HepG2 (cell line): ENCODE data around the gene HSD17B8. TPM values are rescaled to one million over a fixed set of nuclear protein-coding genes. Genes with fewer than 3 reads are reported as not detected.

ENCODE experiments used
- AGO2 ChIP-seq: fragments of 200-400 bp; formaldehyde crosslinking; optimal IDR thresholded peaks from 2 replicates; pipeline ENCODE3; 2017; ENCODE audit warnings: mild to moderate bottlenecking, low read depth, low read length, moderate library complexity
- AKAP8 ChIP-seq: sonication (generic); formaldehyde crosslinking; IDR thresholded peaks from 2 replicates; pipeline ENCODE4 v1.5.1; 2020; ENCODE audit warnings: mild to moderate bottlenecking, missing genetic modification reagents
- GATAD1 ChIP-seq: IDR thresholded peaks from 2 replicates; pipeline ENCODE4 v1.6.1; 2016; ENCODE audit warnings: missing genetic modification reagents, missing compliant biosample characterization
- PBX2 ChIP-seq: IDR thresholded peaks from 2 replicates; pipeline ENCODE4 v1.6.1; 2016; ENCODE audit warnings: control low read depth
- RBM22 ChIP-seq: fragments of 200-400 bp; formaldehyde crosslinking; optimal IDR thresholded peaks from 2 replicates; pipeline ENCODE3; 2017; ENCODE audit warnings: mild to moderate bottlenecking, low read length, moderate library complexity
- SSRP1 ChIP-seq: IDR thresholded peaks from 2 replicates; pipeline ENCODE4 v1.6.1; 2016; ENCODE audit warnings: control low read depth
- TEAD2 ChIP-seq: sonication (generic); formaldehyde crosslinking; IDR thresholded peaks from 2 replicates; pipeline ENCODE4 v1.9.0; 2021; ENCODE audit warnings: missing genetic modification reagents
- WIZ ChIP-seq: sonication (generic); formaldehyde crosslinking; IDR thresholded peaks from 2 replicates; pipeline ENCODE4 v1.5.1; 2020; ENCODE audit warnings: mild to moderate bottlenecking, missing genetic modification reagents
- ZNF142 ChIP-seq: sonication (generic); formaldehyde crosslinking; IDR thresholded peaks from 2 replicates; pipeline ENCODE4 v1.4.0; 2020; ENCODE audit warnings: missing genetic modification reagents
- ZNF20 ChIP-seq: sonication (generic); formaldehyde crosslinking; IDR thresholded peaks from 2 replicates; pipeline ENCODE4 v1.4.0; 2020; ENCODE audit warnings: mild to moderate bottlenecking, moderate library complexity, missing genetic modification reagents
- ZNF24 ChIP-seq: fragments of 450-650 bp; IDR thresholded peaks from 2 replicates; pipeline ENCODE4 v1.6.1; 2017; ENCODE audit warnings: antibody characterized with exemption, mild to moderate bottlenecking
- ZNF354B ChIP-seq: sonication (generic); formaldehyde crosslinking; IDR thresholded peaks from 2 replicates; pipeline ENCODE4 v1.8.0; 2022; ENCODE audit warnings: mild to moderate bottlenecking, missing genetic modification reagents
- ZNF503 ChIP-seq: sonication (generic); formaldehyde crosslinking; IDR thresholded peaks from 2 replicates; pipeline ENCODE4 v1.4.0; 2020; ENCODE audit warnings: missing genetic modification reagents
- ZNF691 ChIP-seq: sonication (generic); formaldehyde crosslinking; IDR thresholded peaks from 2 replicates; pipeline ENCODE4 v1.4.0; 2020; ENCODE audit warnings: missing genetic modification reagents, low read depth, mild to moderate bottlenecking, borderline replicate concordance
- polyA plus RNA-seq, 8 experiments: library from polyadenylated mRNA; depleted of rRNA in 3 of 8; stranded (reverse) in 7 of 8; unstranded in 1 of 8; fragments of >200 nt; fragmentation: Illumina TruSeq in 4 of 8; extraction: Trizol in 4 of 8; gene quantifications; 2 replicates each; pipeline versions ENCODE4 v1.2.1 to v1.2.3, GENCODE V29; 2011 to 2016; ENCODE audit warnings: low read depth in 4 of 8, missing spikeins in 1 of 8, mixed read lengths in 1 of 8; ENCODE audit not compliant: insufficient read depth in 1 of 8
- total RNA-seq, 5 experiments: library from RNA; depleted of rRNA; stranded (reverse); fragments of >200 nt; fragmentation: Illumina TruSeq; extraction: Trizol; gene quantifications; 2 replicates each; pipeline ENCODE4 v1.2.3, GENCODE V29; 2016; ENCODE audit warnings: low read depth in 1 of 5
- TF ChIP-seq, protein P1 (sequence below): sonication (generic); formaldehyde crosslinking; IDR thresholded peaks from 2 replicates; pipeline ENCODE4 v1.8.1; 2023; ENCODE audit warnings: mild to moderate bottlenecking, inconsistent platforms, moderate library complexity, missing genetic modification reagents, borderline replicate concordance
- TF ChIP-seq, protein P2 (sequence below): sonication (generic); formaldehyde crosslinking; IDR thresholded peaks from 2 replicates; pipeline ENCODE4 v1.4.0; 2020; ENCODE audit warnings: mild to moderate bottlenecking, missing genetic modification reagents

HSD17B8 gene
- total and polyA plus RNA-seq, 2 of the 13 experiments (the other 11 are each of a cell fraction or from before 2014, with no cell fraction given) = 12.6 to 20.1 TPM

DNA sequence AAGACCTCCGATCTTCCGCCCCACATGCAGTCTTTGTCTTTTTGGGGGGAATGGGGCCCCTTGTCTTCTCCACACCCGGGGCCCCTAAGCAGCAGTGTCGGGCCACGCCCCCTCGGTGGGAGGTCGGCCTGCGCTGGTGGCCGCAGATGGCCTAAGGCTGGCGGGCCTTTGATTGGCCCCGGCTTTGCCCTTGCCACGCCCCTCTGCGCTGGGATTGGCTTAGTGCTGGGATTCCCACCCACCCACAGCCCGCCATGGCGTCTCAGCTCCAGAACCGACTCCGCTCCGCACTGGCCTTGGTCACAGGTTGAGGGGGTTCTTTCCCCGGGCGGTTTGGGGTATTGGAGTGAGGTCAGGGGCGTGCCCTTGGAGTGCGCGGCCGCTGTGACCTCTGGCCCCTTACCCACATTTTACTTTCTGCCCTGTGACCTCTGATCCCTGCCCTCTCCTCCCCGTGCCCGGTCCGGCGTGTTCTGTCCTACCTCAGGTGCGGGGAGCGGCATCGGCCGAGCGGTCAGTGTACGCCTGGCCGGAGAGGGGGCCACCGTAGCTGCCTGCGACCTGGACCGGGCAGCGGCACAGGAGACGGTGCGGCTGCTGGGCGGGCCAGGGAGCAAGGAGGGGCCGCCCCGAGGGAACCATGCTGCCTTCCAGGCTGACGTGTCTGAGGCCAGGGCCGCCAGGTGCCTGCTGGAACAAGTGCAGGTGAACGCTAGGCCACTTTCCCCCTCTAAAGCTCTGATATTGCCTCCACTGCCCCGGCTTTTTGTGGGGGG, at the start of gene HSD17B8 (continued):
- TF ChIP-seq ZNF142 (peak; percentile 54; the same call in 1 of the 2 replicates), ZNF354B (CRISPR knock-in tag) (peak; percentile 82; the same call in 1 of the 2 replicates), ZNF503 (CRISPR knock-in tag) (peak; percentile 72; the same call in 1 of the 2 replicates), ZNF691 (CRISPR knock-in tag) (peak; percentile 81; the same call in 1 of the 2 replicates), AGO2 (peak; percentile 100), AKAP8 (CRISPR knock-in tag) (peak; percentile 84), WIZ (CRISPR knock-in tag) (no peak), SSRP1 (CRISPR knock-in tag) (0 out of 2 replicates have a peak, but pooled peaks have one; percentile 70), PBX2 (CRISPR knock-in tag) (no peak), ZNF24 (no peak), ZNF20 (CRISPR knock-in tag) (0 out of 2 replicates have a peak, but pooled peaks have one; percentile 32), GATAD1 (CRISPR knock-in tag) (peak; percentile 73), RBM22 (peak; percentile 97), TEAD2 (CRISPR knock-in tag) (no peak)
- TF ChIP-seq, protein P1, sequence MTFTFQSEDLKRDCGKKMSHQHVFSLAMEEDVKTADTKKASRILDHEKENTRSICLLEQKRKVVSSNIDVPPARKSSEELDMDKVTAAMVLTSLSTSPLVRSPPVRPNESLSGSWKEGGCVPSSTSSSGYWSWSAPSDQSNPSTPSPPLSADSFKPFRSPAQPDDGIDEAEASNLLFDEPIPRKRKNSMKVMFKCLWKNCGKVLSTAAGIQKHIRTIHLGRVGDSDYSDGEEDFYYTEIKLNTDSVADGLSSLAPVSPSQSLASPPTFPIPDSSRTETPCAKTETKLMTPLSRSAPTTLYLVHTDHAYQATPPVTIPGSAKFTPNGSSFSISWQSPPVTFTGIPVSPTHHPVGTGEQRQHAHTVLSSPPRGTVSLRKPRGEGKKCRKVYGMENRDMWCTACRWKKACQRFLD (CRISPR knock-in tag) = 0 out of 2 replicates have a peak, but pooled peaks have one; percentile 65
- TF ChIP-seq, protein P2, sequence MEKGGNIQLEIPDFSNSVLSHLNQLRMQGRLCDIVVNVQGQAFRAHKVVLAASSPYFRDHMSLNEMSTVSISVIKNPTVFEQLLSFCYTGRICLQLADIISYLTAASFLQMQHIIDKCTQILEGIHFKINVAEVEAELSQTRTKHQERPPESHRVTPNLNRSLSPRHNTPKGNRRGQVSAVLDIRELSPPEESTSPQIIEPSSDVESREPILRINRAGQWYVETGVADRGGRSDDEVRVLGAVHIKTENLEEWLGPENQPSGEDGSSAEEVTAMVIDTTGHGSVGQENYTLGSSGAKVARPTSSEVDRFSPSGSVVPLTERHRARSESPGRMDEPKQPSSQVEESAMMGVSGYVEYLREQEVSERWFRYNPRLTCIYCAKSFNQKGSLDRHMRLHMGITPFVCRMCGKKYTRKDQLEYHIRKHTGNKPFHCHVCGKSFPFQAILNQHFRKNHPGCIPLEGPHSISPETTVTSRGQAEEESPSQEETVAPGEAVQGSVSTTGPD (CRISPR knock-in tag) = no peak
